ENCODE measurements around the gene DDX27. TPM values are rescaled to one million over a fixed set of nuclear protein-coding genes. Genes with fewer than 3 reads are reported as not detected.
A peak's percentile ranks its signal among the peaks of the same experiment; 100 is the strongest.

DDX27 gene
- polyA plus RNA-seq, 1 donor: 51.2 TPM

DNA sequence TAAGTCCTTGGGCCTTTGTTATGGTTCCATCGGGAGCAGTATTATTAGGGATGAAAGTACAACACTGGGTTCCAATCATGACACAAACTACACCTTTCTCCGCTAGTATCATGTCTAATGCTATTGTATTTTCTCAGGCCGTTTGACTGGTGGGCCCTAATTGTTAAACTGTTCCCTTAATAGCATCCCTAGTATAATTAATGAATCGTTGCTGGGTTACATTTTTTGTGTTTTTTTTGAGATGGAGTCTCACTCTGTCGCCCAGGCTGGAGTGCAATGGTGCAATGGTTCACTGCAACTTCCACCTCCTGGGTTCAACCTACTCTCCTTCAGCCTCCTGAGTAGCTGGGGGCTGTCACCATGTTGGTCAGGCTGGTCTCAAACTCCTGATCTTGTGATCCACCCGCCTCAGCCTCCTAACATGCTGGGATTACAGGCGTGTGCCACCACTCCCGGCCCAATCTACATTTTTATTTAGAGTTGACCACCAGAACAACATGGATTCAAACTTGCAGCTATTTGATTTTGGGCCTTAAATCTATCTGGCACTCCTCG lies 62.8 kb downstream of the DDX27 start:
- no CpG with 5 or more reads among the region's 9 CpGs for WGBS (ENCODE audit: insufficient coverage, low lambda C conversion rate)
- no peak overlapping the region for H3K4me3 ChIP-seq (ENCODE audit: low read length)
- no peak overlapping the region for H3K27ac ChIP-seq (ENCODE audit: low read length)
- no peak for DNase-seq
- H3K4me1 ChIP-seq (ENCODE audit: control insufficient read depth, insufficient read depth, low read length): peaks cover 7% of the 10 kb centered on the region
- no peaks in the 10 kb centered on the region for H3K27me3 ChIP-seq (ENCODE audit: control insufficient read depth, insufficient read depth, low read length)
- peaks cover 77% of the 10 kb centered on the region for H3K36me3 ChIP-seq (ENCODE audit: control insufficient read depth, insufficient read depth, low read length)
- peaks cover 54% of the 10 kb centered on the region for H3K9me3 ChIP-seq (ENCODE audit: control insufficient read depth, low read depth, low read length)

DNA sequence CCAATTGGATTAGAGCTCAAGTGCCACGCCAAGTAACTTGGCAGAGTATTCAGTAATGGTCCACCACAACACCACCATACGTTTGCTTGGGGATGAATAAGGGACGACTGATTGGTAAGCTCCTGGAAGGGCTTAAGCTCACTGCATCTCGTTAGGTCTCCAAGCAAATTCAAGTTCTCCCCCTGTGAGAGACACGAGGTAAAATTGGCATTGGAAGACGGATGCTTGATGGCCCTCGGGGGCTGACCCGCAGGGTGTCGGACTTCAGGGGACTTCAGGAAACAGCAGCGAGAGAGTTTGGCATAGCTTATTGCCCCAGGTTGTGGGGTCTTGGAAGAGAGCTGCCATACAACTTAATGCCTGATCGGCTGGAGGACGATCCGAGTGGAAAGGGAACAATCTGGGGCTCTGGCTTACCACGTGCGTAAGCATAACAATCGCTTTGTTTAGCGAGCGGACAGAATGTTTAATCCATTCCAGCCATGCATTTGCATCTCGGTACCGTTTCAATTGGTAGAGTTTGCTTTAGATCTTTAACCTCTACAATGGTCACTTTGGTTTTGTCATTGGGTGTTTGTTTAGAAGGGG lies 63.5 kb downstream of the DDX27 start:
- Histone ChIP-seq H3K4me3 (ENCODE audit: low read length) (no peak overlapping the region), H3K9me3 (ENCODE audit: control insufficient read depth, low read depth, low read length) (peaks cover 57% of the 10 kb centered on the region), H3K36me3 (ENCODE audit: control insufficient read depth, insufficient read depth, low read length) (peaks cover 84% of the 10 kb centered on the region), H3K4me1 (ENCODE audit: control insufficient read depth, insufficient read depth, low read length) (peaks cover 7% of the 10 kb centered on the region), H3K27me3 (ENCODE audit: control insufficient read depth, insufficient read depth, low read length) (no peaks in the 10 kb centered on the region), H3K27ac (ENCODE audit: low read length) (no peak overlapping the region)
- WGBS (ENCODE audit: insufficient coverage, low lambda C conversion rate): no CpG with 5 or more reads among the region's 20 CpGs
- DNase-seq: no peak

DNA sequence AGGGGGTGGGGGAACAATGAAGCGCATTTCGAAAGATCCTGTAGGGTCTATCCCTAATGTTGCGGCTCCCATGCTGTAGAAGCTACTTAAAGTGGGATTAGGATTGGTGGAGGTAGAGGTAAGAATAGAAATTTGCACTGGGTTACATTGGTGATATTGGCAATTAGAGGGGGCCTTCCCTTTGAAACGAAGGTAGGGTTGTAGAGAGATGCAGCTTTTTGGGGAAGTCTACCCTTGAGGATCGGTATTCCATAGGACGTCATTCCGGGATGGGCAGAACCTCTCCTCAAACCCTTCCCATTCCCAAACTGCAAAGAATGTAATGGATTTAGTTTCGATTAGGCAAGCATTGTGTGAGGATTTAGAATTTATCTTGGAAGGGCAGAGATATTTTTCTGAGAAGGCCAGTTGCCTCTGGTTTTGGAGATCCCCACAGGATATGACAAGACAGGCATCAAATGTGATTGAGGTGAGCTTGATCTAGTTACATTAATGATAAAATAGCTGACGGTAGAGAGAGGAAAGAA lies 64.0 kb downstream of the DDX27 start:
- no peaks in the 10 kb centered on the region for H3K27me3 ChIP-seq (ENCODE audit: control insufficient read depth, insufficient read depth, low read length)
- 100% methylated on average over 1 of the region's 9 CpGs for WGBS (ENCODE audit: insufficient coverage, low lambda C conversion rate)

DNA sequence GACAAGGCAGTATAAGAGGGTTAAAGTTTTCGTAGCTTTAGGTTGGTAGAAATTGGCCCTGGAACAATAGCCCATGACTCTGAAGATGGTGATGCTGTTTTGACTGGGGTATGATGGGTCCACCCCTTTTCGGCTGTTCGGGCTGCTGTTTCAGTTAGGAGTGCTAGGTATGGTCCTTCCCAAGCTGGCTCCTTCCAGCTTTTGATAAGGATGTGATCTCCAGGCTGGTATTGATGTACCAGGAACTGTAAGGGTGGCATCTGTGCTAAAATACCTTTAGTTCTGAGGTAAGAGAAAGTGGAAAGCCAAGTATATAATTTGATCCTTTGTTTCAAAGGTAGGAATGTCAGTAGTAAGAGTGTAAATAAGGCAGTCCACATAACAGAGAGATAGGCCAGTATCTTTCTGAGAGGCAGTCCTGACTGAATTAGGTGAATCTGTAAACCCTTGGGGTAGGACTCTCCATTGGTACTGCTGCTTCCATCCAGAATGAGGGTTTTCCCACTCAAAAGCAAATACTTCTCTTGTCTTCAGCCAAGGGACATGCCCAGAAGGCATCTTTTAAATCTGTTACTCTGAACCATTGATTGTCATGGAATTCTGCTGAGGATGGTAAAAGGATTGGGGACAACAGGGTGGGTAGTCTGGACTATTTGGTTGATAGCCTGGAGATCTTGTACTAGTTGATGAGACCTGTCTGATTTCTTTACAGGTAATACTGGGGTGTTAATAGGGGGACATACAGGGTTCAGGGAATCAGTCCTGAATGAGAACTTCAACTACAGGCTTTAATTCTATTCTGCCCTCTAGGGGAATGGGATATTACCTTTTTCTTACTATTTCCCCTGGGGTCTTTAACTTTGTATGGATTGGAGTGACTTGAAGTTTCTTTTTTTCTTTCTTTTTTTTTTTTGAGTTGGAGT lies 64.7 kb downstream of the DDX27 start:
- DNase-seq: no peak
- no peaks in the 10 kb centered on the region for H3K27me3 ChIP-seq (ENCODE audit: control insufficient read depth, insufficient read depth, low read length)
- H3K4me1 ChIP-seq (ENCODE audit: control insufficient read depth, insufficient read depth, low read length): peaks cover 13% of the 10 kb centered on the region
- peaks cover 94% of the 10 kb centered on the region for H3K36me3 ChIP-seq (ENCODE audit: control insufficient read depth, insufficient read depth, low read length)
- H3K9me3 ChIP-seq (ENCODE audit: control insufficient read depth, low read depth, low read length): peaks cover 57% of the 10 kb centered on the region
- H3K27ac ChIP-seq (ENCODE audit: low read length): no peak overlapping the region
- WGBS (ENCODE audit: insufficient coverage, low lambda C conversion rate): 100% methylated on average over 1 of the region's 3 CpGs
- H3K4me3 ChIP-seq (ENCODE audit: low read length): no peak overlapping the region

More for the DNA sequence above, 64.0 kb downstream of the DDX27 start:
- Histone ChIP-seq H3K27ac (ENCODE audit: low read length) (no peak overlapping the region), H3K9me3 (ENCODE audit: control insufficient read depth, low read depth, low read length) (peaks cover 57% of the 10 kb centered on the region), H3K4me1 (ENCODE audit: control insufficient read depth, insufficient read depth, low read length) (peaks cover 8% of the 10 kb centered on the region), H3K4me3 (ENCODE audit: low read length) (no peak overlapping the region), H3K36me3 (ENCODE audit: control insufficient read depth, insufficient read depth, low read length) (peaks cover 87% of the 10 kb centered on the region)
- DNase-seq: no peak

DNA sequence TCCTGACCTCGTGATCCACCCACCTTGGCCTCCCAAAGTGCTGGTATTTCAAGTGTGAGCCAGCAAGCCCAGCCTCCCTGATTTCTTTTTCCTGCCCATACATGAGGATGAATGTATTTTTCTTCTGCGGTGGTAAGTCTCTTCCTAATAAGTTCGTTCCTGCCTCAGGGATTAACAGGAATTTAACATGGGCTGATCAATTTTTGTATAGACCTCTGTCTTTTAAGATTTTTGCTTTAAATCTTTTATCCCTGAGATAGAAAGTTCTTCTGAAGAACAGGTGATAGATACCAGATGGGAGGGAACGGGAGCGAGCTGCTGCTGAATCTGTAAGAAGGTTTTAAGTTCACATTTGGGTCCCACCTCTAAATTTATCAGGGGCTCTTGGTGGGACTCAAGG lies 65.6 kb downstream of the DDX27 start:
- Histone ChIP-seq H3K9me3 (ENCODE audit: control insufficient read depth, low read depth, low read length) (peaks cover 57% of the 10 kb centered on the region), H3K4me3 (ENCODE audit: low read length) (no peak overlapping the region), H3K4me1 (ENCODE audit: control insufficient read depth, insufficient read depth, low read length) (peaks cover 15% of the 10 kb centered on the region), H3K27ac (ENCODE audit: low read length) (no peak overlapping the region), H3K36me3 (ENCODE audit: control insufficient read depth, insufficient read depth, low read length) (peaks cover 96% of the 10 kb centered on the region), H3K27me3 (ENCODE audit: control insufficient read depth, insufficient read depth, low read length) (no peaks in the 10 kb centered on the region)
- WGBS (ENCODE audit: insufficient coverage, low lambda C conversion rate): 100% methylated on average over 1 of the region's 5 CpGs
- DNase-seq: no peak

DNA sequence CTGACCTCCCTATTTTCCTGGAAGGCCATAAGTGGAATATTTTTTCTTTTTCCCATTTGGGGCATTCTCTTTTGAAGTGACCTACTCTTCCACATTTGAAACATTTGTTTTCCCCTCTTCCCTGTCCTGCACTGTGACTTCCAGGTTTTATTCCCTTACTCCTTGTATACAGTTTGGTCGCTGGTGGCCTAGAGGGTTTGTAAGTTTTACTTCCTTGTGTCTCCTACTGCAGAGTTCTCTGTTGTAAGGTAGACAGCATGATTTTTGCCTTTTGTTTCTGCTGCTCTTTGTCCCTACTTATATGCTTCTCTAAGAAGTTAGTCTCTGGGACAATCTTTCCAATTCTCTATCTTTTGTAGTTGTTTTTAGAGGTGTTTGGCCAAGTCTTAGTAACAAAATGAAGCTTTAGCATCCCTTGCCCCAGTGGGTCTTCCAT lies 66.0 kb downstream of the DDX27 start:
- H3K36me3 ChIP-seq (ENCODE audit: control insufficient read depth, insufficient read depth, low read length): peaks cover 96% of the 10 kb centered on the region
- peaks cover 57% of the 10 kb centered on the region for H3K9me3 ChIP-seq (ENCODE audit: control insufficient read depth, low read depth, low read length)
- H3K4me3 ChIP-seq (ENCODE audit: low read length): no peak overlapping the region
- H3K4me1 ChIP-seq (ENCODE audit: control insufficient read depth, insufficient read depth, low read length): peaks cover 10% of the 10 kb centered on the region
- H3K27me3 ChIP-seq (ENCODE audit: control insufficient read depth, insufficient read depth, low read length): no peaks in the 10 kb centered on the region
- no CpG with 5 or more reads among the region's 1 CpG for WGBS (ENCODE audit: insufficient coverage, low lambda C conversion rate)
- DNase-seq: no peak
- H3K27ac ChIP-seq (ENCODE audit: low read length): no peak overlapping the region

DNA sequence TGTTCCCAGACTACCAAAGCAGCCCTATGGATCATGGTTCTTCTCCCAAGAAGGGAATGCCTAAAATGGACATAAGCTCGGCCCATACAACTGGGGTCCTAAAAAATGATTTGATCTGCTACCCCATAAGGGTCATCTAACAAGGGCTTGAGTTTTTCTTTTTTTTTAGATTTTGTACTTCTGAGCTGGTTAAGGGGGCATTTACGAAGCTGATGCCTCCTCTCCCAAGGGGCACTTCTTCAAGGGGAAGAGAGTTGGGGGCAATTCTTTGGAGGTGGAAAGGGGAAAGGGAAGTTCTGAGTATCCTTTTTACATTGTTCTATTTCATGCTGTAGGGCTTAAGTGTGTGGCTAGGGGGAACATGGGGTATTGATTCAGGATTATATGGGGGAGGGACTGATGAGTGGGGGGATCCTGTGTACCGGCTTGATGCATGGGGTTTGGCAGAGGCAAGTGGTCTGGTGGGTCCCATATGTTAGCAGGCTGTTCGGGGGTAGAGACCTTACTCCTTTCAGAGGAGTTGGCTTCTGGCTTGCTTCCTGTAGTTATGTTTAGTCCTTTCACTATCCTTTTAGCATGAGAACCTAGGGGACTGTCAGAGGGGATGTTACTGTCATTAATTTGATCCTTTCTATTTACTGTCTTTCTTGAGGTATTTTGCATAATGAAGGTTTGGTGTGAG lies 66.7 kb downstream of the DDX27 start:
- H3K27ac ChIP-seq (ENCODE audit: low read length): no peak overlapping the region
- peaks cover 50% of the 10 kb centered on the region for H3K9me3 ChIP-seq (ENCODE audit: control insufficient read depth, low read depth, low read length)
- H3K27me3 ChIP-seq (ENCODE audit: control insufficient read depth, insufficient read depth, low read length): no peaks in the 10 kb centered on the region
- WGBS (ENCODE audit: insufficient coverage, low lambda C conversion rate): no CpG with 5 or more reads among the region's 4 CpGs
- peaks cover 96% of the 10 kb centered on the region for H3K36me3 ChIP-seq (ENCODE audit: control insufficient read depth, insufficient read depth, low read length)
- no peak for DNase-seq
- H3K4me1 ChIP-seq (ENCODE audit: control insufficient read depth, insufficient read depth, low read length): peaks cover 10% of the 10 kb centered on the region
- H3K4me3 ChIP-seq (ENCODE audit: low read length): no peak overlapping the region

DNA sequence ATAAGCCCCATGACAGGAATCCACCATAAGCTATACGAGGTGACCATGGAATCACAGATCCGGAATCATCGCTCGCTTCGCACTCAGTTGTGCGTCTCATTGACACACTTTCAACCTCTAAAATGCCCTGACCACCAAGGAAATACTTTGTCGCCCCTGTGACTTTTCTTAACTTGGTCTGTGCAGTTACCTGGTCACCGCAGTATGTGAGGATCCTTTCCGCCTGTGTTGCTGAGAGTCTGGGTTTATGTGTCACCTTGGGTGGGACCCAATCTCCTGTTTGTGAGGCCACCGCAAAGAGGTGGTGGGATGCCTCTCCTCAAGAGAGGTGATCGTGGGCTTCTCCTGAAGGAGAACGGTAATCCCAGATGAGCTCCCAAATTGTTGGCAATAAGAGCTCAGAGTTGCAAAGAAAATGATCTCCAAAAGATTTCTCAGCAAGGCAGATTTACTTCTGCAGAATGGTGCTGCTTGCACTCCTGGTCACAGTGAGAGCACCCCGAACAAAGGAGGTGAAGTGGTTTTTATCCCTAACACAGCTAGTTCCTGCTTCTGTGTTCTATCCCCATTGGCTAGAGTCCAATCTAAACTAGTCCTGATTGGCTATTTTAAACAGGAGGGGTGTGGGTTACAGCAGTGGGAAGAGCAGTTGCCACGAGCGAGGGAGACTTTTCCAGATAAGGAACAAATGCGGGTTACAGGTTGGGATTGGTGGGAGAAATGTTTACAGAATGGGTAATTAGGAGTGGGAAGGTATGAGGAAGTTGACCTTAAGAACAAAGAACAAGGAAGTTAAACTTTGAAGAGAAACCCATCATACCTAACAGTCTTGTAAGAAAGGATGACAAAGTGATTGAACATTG lies 67.7 kb downstream of the DDX27 start:
- DNase-seq: peak in 1 of 2 donors; percentile 70
- WGBS (ENCODE audit: insufficient coverage, low lambda C conversion rate): 60% methylated on average over 2 of the region's 16 CpGs
- H3K27me3 ChIP-seq (ENCODE audit: control insufficient read depth, insufficient read depth, low read length): no peaks in the 10 kb centered on the region
- H3K4me3 ChIP-seq (ENCODE audit: low read length): no peak overlapping the region
- H3K9me3 ChIP-seq (ENCODE audit: control insufficient read depth, low read depth, low read length): peaks cover 43% of the 10 kb centered on the region
- no peak overlapping the region for H3K27ac ChIP-seq (ENCODE audit: low read length)
- peaks cover 94% of the 10 kb centered on the region for H3K36me3 ChIP-seq (ENCODE audit: control insufficient read depth, insufficient read depth, low read length)
- H3K4me1 ChIP-seq (ENCODE audit: control insufficient read depth, insufficient read depth, low read length): peaks cover 13% of the 10 kb centered on the region

DNA sequence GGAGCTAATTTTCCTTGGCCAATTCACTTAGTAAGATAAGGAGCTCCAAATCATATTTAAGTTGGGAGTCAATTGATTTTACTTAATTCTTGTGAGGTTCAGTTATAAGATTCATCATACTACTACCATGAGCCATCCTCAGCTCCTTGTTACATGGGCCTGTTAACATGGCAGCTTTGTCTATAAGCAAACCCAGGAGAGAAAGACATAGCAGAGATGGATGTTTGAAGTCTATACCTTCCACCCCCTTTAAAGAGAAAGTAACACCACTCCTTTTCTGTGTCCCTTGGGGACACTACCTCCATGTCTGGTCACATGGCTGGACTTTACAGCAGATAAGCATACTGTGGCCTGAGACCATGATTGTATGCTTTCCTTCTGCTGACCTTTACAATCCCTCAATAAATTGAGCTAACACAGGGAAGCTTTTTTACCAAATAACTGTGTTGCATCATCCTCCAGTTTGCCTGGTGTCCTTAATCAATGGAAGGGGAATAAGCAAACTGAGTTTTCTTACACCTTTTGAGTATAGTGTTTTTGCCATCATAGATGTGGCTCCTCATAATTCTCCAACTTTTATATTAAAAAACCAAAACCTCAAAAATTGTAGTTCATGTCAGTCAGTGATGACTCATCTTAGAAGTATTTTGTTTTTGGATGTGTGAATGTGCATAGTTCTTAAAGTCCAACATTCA lies 68.5 kb downstream of the DDX27 start:
- DNase-seq: peak in 1 of 2 donors; percentile 50
- Histone ChIP-seq H3K36me3 (ENCODE audit: control insufficient read depth, insufficient read depth, low read length) (peaks cover 91% of the 10 kb centered on the region), H3K9me3 (ENCODE audit: control insufficient read depth, low read depth, low read length) (peaks cover 35% of the 10 kb centered on the region), H3K4me1 (ENCODE audit: control insufficient read depth, insufficient read depth, low read length) (peaks cover 13% of the 10 kb centered on the region), H3K4me3 (ENCODE audit: low read length) (no peak overlapping the region), H3K27ac (ENCODE audit: low read length) (no peak overlapping the region), H3K27me3 (ENCODE audit: control insufficient read depth, insufficient read depth, low read length) (no peaks in the 10 kb centered on the region)

Data from large intestine (tissue), 3 donors.